DND-41 (cell line): ENCODE results near the gene APOLD1.

ENCODE experiments used
- CTCF ChIP-seq: IDR thresholded peaks from 2 replicates; pipeline ENCODE4 v1.5.1; 2012; ENCODE audit warnings: borderline replicate concordance, low read length, moderate library complexity, mild to moderate bottlenecking; ENCODE audit not compliant: poor library complexity, severe bottlenecking; ENCODE audit errors: extremely low read depth
- EZH2 ChIP-seq: IDR thresholded peaks from 3 replicates; pipeline ENCODE4 v1.6.1; 2012; ENCODE audit warnings: borderline replicate concordance, low read depth, mild to moderate bottlenecking, moderate library complexity, low read length, inconsistent platforms; ENCODE audit not compliant: severe bottlenecking

DNA sequence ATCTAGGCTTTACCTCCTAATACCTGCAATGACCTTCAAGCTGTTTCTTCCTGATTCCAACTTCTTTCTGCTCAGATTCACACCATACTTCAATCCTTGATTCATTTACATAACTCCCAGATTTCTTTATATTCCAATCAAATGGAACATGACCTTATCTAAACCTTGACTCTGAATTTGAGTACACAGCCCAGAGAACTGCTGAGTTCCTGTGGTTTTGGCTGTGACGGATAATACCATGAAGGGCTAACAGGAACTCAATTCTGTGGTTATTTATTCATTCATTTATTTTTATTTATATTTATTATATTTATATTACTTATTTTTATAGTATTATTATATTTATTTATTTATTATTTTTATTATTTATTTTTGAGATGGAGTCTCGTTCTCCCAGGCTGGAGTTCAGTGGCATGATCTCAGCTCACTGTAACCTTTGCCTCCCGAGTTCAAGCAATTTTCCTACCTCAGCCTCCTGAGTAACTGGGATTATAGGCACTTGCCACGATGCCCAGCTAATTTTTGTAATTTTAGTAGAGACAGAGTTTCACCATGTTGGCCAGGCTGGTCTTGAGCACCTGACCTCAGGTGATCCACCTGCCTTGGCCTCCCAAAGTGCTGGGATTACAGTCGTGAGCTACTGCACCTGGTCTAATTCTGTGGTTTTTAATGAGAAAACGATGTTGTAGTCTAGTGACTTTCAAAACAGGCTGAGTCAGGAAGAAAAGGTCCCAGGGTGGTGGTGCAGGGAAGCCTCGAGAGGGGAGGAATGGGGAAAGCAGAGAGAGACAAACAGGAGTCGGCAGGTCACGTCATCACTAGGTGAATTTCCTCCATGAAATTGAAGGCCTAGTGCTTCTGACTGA, 11.7 kb downstream of the APOLD1 start:
- TF ChIP-seq CTCF (no peak), EZH2 (no peak)
